GM23248 (cell line): ENCODE data around the gene HOMEZ.

Experiments used
- EZH2 ChIP-seq: fragments of 200-600 bp; sonication (generic); IDR thresholded peaks from 2 replicates; pipeline ENCODE4 v1.6.1; 2018; ENCODE audit warnings: antibody characterized with exemption, mild to moderate bottlenecking; ENCODE audit not compliant: insufficient read depth, poor library complexity, severe bottlenecking
- EZH2phosphoT487 ChIP-seq: fragments of 200-600 bp; sonication (generic); IDR thresholded peaks from 2 replicates; pipeline ENCODE4 v1.6.1; 2018; ENCODE audit warnings: antibody characterized with exemption, moderate library complexity, mild to moderate bottlenecking, low read depth; ENCODE audit not compliant: insufficient read depth

DNA sequence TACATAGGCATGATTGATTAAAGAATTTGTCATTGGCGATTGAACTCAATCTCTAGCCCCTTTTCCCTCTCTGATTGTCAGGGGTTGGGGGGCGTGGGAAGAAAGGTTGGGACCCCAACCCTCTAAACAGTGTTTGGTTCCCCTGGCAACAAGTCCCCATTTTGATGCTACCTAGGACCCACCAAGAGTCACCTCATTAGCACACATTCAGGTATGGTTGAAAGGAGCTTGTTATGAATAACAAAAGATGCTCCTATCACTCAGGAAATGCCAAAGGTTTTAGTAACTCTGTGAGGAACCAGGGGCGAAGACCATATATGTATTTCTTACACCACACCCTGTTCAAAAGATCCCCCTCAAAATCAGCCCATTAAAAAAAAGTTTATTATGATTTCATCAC lies 33.9 kb downstream of the HOMEZ start:
- no peak for TF ChIP-seq EZH2
- TF ChIP-seq EZH2phosphoT487 = no peak
